ENCODE results near the gene BBS1.
A peak's percentile ranks its signal among the peaks of the same experiment; 100 is the strongest.
"Not testable (repeated sequence)": the region's sequence is repeated elsewhere in the genome, so short reads cannot be mapped to it uniquely, and the experiment has no call there.

The BBS1 gene

GRCh38 chr11:66510271-66510989, at the start of gene BBS1:
BBS1 (plus strand) TSS chr11:66510635; CDS start chr11:66510660, 25 bp downstream.
- DNase-seq, result peak; percentile 94

GRCh38 chr11:66462010-66462409, 48.4 kb upstream of the BBS1 start:
- no peak for DNase-seq

GRCh38 chr11:66462911-66463310, 47.5 kb upstream of the BBS1 start:
- no peak for DNase-seq

GRCh38 chr11:66464116-66464515, 46.3 kb upstream of the BBS1 start:
- DNase-seq, result not testable (repeated sequence)

GRCh38 chr11:66464916-66465315, 45.5 kb upstream of the BBS1 start:
- no peak for DNase-seq

- DNase-seq, result no peak
Observed at GRCh38 chr11:66465373-66466224, 44.8 kb upstream of the BBS1 start.

GRCh38 chr11:66466225-66467033, 44.0 kb upstream of the BBS1 start, which contains the start of gene PELI3:
PELI3 (plus strand) TSS chr11:66466905; CDS start chr11:66468129, 1,224 bp downstream.
- peak; percentile 96 for DNase-seq

- no peak for DNase-seq
Observed at GRCh38 chr11:66467034-66467659, 43.3 kb upstream of the BBS1 start.

- DNase-seq, result no peak
Observed at GRCh38 chr11:66467756-66468155, 42.7 kb upstream of the BBS1 start.

- DNase-seq, result no peak
Observed at GRCh38 chr11:66468691-66469090, 41.7 kb upstream of the BBS1 start.

- no peak for DNase-seq
Observed at GRCh38 chr11:66469441-66469840, 41.0 kb upstream of the BBS1 start.

GRCh38 chr11:66470015-66470414, 40.4 kb upstream of the BBS1 start:
- no peak for DNase-seq

- no peak for DNase-seq
Observed at GRCh38 chr11:66471142-66471541, 39.3 kb upstream of the BBS1 start.

GRCh38 chr11:66472054-66472453, 38.4 kb upstream of the BBS1 start:
- no peak for DNase-seq

GRCh38 chr11:66473167-66473566, 37.3 kb upstream of the BBS1 start:
- no peak for DNase-seq

GRCh38 chr11:66473608-66474515, 36.6 kb upstream of the BBS1 start:
- no peak for DNase-seq

GRCh38 chr11:66475349-66476172, 34.9 kb upstream of the BBS1 start:
- DNase-seq, result no peak

- no peak for DNase-seq
Observed at GRCh38 chr11:66476173-66476840, 34.1 kb upstream of the BBS1 start.

- DNase-seq, result no peak
Observed at GRCh38 chr11:66476841-66477251, 33.6 kb upstream of the BBS1 start.
